Omental fat pad (tissue), 4 donors: ENCODE measurements around the gene CPA2. TPM values are rescaled to one million over a fixed set of nuclear protein-coding genes. Genes with fewer than 3 reads are reported as not detected.
"Not testable (repeated sequence)": the region's sequence is repeated elsewhere in the genome, so short reads cannot be mapped to it uniquely, and the experiment has no call there.

Experiments
- ATAC-seq: fragments of 150-250 bp; one replicate; pipeline ENCODE4 v1.9.1; 2016; ENCODE audit warnings: mild to moderate bottlenecking, moderate library complexity; ENCODE audit not compliant: low FRiP score
- DNase-seq: peaks from one replicate; pipeline ENCODE4 v3.0.0-alpha.2; 2019; ENCODE audit warnings: low spot score
- CTCF ChIP-seq, 3 donors: fragments of 450-650 bp; IDR thresholded peaks; one replicate each; pipeline ENCODE4 v1.5.1; 2016 to 2017; ENCODE audit warnings: antibody characterized with exemption in 3 of 3, mild to moderate bottlenecking in 3 of 3, moderate library complexity in 2 of 3
- total RNA-seq, 4 donors: library from RNA; depleted of rRNA; stranded (reverse); fragments of >200 nt; gene quantifications; one replicate each; pipeline ENCODE4 v1.1.0, GENCODE V29; 2016

The CPA2 gene
- total RNA-seq, 4 donors from 2014 or later: 0.88 TPM; not detected in 3

DNA sequence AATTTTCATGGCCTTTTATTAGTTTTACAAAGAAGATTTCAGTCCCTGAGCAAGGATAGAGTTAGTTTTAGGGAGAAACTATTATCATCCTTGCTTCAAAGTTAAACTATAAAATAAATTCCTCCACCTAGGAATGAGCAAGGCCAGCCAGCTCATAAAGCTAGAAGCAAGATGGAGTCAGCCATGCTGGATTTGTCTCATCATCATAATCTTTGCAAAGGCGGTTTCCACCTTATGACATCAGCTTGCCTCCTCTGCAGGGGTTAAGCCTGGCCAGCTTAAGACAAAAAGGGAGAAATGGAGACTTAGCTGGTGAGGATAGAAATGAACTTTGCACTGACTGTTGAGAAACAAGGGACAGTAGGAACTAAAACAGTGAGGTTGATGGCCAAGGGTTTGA lies 40.3 kb upstream of the CPA2 start:
- DNase-seq: no peak
- no peak for ATAC-seq
- no peak for TF ChIP-seq CTCF (IDR thresholded peaks at IDR 0.05)

- DNase-seq (no peak), ATAC-seq (no peak)
- TF ChIP-seq CTCF (IDR thresholded peaks at IDR 0.05): no peak
These were observed 38.6 kb upstream of the CPA2 start for GRCh38 chr7:130227883-130228575.

- TF ChIP-seq CTCF (IDR thresholded peaks at IDR 0.05): no peak
- DNase-seq: no peak
- no peak for ATAC-seq
These were observed 37.7 kb upstream of the CPA2 start for GRCh38 chr7:130228840-130229502.

GRCh38 chr7:130229981-130230380 lies 36.7 kb upstream of the CPA2 start:
- not testable (repeated sequence) for DNase-seq, ATAC-seq

DNA sequence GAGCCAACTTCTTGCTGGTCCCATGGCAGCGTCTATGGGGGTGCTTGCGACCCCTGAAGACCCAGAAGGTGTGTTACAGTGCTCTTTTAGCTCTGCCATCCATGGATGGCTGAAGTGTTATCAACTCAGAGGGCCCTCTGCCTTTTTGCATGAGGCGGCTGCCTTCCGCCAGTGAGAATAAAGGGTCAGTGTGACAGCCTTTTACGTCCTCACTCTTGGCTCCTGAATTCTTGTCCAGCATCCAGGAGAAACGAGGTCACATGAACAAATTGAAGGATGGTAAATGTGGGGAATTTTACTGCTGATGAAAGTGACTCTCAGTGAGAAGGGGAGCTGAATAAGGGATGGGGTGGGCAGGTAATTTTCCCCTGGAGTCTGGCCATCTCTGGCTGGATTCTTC lies 34.9 kb upstream of the CPA2 start:
- TF ChIP-seq CTCF (IDR thresholded peaks at IDR 0.05): no peak
- no peak for DNase-seq
- ATAC-seq: no peak

DNA sequence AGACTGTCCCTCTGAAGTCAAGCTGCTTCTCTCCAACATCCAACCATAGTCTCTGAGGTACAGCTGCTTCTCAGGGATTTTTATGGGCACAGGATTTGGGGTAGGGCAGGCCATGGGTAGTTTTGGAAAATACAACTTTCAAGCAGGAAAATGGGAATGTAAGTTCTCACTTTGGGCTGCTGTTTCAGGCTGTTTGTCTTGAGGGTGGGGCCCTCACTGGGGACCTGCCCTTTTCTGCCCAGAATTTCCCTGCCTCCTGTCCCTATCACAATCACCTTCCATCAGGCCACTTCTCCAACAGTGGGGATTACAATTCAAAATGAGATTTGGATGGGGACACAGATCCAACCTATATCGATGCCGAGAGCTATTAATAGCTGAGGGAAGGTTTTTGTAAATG lies 34.5 kb upstream of the CPA2 start:
- no peak for TF ChIP-seq CTCF (IDR thresholded peaks at IDR 0.05)
- ATAC-seq (no peak), DNase-seq (no peak)

GRCh38 chr7:130234078-130234477 lies 32.6 kb upstream of the CPA2 start:
- no peak for ATAC-seq
- TF ChIP-seq CTCF (IDR thresholded peaks at IDR 0.05): no peak
- DNase-seq: no peak

GRCh38 chr7:130236361-130236760 lies 30.3 kb upstream of the CPA2 start:
- DNase-seq, ATAC-seq: not testable (repeated sequence)
